Measurements from ENCODE around the gene IL5.
"Not testable (repeated sequence)": the region's sequence is repeated elsewhere in the genome, so short reads cannot be mapped to it uniquely, and the experiment has no call there.

- TF ChIP-seq CTCF, POLR2A (IDR thresholded peaks at IDR 0.05): not testable (repeated sequence)
Observed at GRCh38 chr5:132564555-132564954, 21.2 kb upstream of the IL5 start.
